Tongue (tissue), 2 donors: ENCODE measurements around the gene CUX1. TPM values are rescaled to one million over a fixed set of nuclear protein-coding genes. Genes with fewer than 3 reads are reported as not detected.
A peak's percentile ranks its signal among the peaks of the same experiment; 100 is the strongest.

Experiments
- DNase-seq: peaks from one replicate; pipeline ENCODE4 v3.0.0-alpha.2; 2015
- total RNA-seq: library from RNA; depleted of rRNA; stranded (reverse); fragments of >200 nt; gene quantifications from one replicate; pipeline ENCODE4 v1.2.3, GENCODE V29; 2014

CUX1 gene
- total RNA-seq, 1 donor from 2014 or later = 123 TPM

DNA sequence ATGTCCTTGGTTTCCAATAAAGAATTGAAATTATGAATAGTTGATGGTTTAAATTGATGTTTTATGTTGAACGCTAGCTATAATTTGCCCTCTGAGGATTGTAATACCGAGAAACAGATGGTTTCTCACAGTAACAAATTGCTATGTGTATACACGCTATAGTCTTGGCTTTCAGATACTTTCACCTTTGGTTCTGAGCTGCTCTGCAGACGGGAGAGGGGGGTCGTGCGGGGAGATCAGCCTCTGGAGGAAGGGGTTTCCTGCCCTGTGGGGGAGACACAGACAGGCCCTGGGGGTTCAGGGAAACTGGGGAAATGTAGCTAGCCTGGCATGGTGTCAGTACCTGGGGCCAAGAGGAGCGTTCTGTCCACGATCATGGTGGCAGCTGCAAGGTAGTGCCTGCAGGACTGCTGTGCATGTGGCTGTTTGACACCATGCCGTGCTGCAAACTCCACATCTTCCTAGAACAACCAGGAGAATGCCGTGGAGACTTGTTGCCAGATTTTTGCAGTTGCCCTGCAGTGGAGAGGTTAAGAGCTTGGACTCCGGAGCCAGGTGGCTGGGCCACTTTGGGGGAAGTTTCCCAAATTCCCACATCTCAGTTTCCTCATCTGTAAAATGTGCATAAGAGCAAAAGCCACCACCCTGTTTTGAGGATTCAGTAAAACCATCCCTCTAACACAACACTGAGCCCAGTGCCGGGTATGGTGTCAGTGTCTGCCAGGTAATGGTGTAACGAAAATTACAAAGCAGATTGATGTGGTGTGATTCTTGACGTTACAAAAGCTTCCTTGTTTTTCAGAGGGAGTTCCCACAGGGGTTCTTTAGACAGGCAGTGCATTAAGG, 167.9 kb downstream of the CUX1 start:
- DNase-seq = peak; percentile 52

DNA sequence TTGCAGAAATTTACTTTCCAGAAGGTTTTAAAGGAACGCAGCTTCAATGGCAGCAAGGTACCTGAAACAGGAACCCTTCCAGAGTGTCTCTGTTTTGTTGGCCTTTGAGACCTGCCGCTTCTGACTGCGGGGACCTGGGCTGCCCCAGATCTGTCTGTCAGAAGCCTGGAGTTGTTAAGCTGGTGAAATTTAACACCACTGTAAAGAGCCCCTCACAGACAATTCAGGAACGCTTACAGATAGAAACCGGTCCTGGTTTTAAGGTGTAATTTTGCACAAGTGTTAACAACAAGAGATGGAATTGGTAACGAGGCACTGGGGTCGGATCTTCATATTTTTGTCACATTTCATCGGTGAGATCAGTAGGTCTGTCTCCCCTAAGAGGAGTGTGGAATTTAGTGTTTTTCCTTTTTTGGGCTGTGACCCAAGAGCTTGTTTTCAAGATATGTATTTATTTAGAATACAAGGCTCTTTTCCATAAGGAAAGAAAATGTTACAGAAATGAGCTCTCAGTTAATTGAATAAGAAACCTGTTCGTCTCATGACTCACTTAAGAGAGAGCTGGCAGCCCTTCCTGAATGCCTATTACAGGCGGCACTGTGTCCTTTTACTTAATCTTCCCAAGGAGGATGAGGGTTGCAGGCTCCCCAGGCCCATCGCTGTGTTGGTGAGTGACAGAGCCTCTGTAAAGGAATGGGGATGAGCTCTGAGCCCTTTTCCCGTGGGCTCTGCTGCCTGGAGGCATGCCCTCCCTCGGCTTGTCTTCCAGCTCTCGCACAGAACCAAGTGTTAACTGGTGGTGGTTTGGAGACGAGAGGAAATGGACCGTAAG, 168.7 kb downstream of the CUX1 start:
- peak; percentile 50 for DNase-seq

DNA sequence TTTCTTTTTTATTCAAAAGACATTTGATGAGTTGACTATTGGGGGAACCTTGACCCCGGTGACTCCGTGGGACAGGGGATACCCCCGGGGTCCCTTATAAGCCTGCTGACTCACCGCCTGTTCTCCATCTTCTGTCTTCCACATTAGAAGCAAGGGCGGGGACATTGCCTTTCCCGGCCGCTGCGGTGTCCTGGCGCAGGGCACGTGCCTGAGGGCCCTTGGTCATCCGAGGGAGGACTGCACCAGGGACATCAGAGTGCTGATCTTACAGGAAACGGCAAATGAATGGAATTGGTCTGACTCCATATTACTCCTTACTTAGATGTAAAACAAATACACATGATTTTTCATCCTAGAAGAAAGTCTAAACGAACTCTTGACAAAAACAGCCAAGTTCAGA, 170.1 kb downstream of the CUX1 start:
- no peak for DNase-seq

DNA sequence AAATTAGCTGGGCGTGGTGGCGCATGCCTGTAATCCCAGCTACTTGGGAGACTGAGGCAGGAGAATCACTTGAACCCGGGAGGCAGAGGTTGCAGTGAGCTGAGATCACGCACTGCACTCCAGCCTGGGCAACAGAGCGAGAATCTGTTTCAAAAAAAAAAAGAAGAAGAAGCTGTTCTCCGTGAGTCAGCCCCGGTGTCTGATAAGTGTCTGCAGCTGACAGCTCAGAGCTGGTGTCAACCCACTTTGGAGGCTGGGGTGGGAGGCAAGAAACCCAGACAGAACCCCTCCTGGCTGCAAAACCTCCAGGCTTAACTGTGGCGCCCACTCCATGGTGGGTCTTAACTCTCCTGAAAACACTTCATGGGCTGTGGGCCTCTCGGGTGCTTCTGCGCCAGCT, 170.6 kb downstream of the CUX1 start:
- DNase-seq = peak; percentile 43

DNA sequence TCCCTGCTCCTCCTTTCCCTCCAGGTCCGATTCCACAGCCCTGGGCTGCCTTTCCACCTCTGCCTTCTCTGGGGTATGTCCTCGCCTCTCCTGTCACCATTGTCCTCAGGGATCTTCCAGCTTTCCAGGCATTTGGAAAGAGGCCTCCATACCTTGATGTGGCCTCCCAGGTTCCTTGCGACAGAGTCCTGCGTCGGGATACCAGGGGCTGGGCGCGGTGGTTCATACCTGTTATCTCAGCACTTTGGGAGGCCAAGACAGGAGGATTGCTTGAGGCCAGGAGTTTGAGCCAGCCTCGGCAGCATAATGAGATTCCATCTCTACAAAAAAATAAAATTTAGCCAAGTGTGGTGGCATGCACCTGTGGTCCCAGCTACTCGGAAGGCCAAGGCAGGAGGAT, 171.1 kb downstream of the CUX1 start:
- DNase-seq = no peak

DNA sequence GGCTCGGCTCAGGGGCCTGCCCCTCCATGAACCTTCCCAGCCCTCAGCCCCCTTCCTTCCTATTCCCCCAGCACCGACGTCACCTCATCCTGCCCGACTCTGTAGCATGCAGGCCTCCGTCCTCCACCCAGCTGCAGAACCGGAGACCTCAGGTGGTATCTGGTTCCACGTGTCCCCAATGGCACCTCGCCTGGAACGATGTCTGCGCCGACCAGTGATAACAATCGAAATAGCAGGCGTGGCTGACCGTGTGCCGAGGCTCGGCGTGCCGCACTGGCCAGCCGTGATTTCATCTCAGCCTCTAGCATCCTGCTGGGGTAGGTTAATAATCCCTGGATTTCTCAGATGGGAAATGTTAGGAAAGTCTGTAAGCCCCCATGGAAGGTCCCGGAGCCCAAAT, 171.7 kb downstream of the CUX1 start:
- no peak for DNase-seq

DNA sequence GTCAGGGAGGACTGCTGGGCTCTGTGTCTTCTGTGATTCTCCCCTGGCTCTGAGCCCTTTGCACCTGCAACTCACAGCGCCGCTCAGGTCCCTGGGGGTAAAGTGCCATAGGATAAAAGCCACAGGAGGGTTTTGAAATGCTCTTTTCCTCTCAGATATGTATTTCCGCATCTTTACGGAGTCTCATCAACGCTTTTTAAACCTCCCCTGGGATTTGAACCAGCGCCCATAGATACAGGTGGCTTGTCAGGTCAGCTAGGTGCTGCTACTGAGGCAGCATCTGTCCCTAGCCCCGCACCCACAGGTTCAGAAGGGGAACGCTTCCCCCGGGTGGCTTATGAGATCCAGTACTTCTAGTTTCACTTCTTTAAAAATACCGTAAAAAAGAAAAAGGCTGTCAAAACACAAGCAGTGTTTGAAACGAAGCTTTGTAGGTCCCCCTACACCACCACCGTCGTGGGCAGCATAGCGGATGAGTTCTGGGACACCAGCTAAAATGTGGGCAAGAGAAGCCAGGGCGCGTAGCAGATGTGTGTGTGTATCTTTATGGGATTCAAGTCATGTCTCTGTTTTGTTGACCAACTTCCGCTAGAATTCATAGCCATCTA, 173.5 kb downstream of the CUX1 start:
- DNase-seq = no peak

DNA sequence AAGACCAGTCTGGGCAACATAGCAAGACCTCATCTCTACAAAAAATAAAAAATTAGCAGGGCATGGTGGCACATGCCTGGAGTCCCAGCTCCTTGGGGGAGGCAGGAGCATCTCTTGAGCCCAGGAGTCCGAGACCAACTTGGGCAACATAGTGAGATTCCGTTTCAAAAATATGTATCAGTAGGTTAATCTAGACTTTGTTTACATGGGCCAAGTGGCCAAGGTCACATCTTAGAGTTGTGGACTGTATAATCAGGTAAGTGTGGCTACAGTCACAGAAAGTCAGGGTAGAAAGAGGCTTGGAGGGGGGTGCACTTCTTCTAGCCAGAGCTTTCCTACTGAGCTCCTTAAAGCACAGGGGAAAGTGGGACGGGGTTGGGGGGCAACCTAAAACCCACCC, 174.4 kb downstream of the CUX1 start:
- DNase-seq = no peak

DNA sequence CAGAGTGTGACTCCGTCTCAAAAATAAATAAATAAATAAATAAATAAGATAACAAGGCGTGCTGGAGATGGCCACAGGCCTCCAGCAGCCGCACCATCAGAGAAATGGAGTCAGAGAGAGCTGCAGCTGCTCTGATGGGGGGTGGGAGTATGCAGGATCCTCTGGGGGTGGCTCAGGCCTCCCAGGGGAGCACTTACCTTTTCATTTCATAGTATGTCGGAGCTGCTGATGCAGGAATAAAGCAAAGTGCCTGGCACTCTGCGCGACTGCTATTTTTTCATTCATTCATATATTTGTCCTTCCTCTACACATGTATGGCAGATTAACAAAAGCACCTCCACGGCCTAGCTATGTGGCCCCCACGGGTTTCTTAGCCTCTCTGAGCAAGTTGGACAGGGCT, 175.9 kb downstream of the CUX1 start:
- DNase-seq = no peak

DNA sequence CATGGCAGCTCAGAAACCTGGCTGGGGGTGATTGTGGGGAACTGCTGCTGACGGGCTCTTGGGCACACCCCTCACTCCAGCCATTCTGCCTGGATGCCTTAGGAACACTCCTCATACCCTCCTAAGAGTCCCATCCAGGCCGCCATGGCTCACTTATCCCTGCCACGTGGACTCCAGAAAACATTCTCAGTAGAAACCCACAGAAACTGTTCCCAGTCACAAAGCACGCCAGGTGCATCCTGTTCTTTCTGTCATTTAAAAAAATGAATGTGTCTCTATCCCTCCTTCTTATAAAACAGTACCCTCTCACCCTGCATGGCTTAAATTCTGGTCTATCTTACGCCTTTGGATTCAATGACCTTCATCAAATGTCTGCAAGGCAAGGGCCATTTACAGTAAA, 177.7 kb downstream of the CUX1 start:
- DNase-seq = no peak

DNA sequence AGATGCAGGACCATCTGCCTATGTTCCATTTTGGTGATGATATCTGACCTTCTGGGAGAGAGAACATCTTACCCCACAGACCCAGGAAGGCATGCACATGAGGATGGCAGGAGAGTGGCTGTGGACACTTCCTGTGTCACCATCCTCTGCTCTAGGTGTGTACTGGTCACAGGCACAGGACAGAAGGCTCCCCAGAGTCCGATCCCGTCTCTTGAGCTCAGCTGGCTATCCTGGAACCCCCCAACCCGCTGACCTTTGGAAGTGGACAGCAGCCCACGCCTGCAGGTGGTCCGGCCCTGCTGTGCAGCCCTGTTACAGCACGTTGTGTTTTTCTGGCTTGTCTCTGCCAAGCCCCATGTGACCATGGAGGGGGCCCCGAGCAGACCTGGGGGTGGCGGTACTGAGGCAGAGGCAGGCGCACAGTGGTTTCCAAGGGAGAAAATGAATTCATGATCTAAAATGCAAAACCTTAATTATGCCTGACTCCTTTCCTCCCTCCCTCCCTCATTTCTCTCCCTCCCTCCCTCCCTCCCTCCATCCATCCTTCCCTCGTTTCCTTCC, 178.8 kb downstream of the CUX1 start:
- DNase-seq = no peak

DNA sequence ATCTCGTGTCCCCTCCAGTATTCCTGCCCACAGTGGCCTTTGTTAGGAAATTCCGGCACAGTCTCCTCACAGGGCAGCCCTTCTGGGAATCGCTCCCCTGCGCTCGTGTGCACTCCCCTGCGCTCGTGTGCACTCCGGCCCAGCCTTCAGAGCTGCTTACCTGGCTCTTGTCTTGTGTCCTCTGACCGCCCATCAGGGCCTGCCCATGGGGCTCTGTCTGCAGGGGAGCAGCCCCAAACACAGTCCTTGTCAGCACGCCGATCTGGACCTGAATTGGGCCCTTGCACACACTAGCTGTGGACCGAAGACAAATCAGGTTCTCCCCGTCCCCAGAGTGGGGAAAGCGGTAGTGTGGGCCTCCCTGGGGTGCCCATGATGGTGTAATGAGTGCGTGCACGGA, 179.4 kb downstream of the CUX1 start:
- DNase-seq = no peak

DNA sequence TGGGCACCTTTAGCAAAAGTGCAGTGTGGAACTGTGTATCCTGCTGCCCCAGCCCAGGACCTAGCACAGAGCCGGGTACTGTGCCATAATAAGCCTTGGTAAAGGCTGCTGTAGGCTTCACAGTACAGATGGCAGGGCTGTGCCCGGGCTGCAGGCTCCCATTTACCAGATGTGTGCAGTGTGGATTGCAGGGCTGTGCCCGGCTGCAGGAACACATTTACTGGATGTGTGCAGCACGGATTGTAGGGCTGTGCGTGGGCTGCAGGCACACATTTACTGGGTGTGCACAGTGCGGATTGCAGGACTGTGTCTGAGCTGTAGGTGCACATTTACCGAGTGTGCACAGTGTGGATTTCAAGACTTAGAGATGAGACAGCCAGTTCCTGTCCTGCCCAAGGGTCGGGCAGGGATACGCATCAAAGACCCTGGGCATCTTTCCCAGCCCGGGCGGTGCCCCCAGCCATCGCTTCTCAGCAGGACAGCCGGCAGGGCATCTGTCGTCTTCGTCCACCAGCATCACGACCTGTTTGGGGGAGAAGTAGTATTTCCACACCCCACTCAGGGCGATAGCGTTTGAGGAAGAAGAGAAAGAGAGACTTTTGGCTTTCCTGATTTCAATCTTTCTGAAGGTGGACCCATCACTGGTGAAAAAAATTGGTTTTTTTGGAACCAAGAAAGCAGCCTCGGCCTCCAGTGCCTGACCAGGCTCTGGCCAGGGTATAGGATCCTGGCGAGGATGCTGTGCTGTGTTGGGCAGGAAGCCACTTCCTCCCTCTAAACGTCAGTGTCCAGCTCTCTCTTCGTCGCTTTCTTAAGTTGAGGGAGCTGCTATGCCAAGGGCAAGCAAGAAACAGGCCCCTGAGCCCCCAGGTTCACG, 180.8 kb downstream of the CUX1 start:
- peak; percentile 32 for DNase-seq

DNA sequence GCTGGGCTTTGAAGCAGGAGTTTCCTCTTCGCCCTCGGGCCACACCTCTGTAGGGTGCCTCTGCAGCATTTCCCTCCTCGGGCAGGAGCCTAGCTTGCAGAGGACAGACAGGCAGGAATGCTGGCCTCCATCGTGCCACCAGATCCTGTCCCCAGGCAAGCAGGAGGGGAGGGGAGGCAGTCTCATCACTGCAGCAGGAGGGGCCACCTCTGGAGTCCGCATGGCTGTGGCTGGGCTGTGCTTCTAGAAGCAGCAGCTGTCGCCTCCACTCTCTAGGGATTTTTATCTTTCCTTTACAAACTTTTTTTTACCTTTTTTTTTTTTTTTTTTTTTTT, 181.4 kb downstream of the CUX1 start:
- peak; percentile 75 for DNase-seq

DNA sequence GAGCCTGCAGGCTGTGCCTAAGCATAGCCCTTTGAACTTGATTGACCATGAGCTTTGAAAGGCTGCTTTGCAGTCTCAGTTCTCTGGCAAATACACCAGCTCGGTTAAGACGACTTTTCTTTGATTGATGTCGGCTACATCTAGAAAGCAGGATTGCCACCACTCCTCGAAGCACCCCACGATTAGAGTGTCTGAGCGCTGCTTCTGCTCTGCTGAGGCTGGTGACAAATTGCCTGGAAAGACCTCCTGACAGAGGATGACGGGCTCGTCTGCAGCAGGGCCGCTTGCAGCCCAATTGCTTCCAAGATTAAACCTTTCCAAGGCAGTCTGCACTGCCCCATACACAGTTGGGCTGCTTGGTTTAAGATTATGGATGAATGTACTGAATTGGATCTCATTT, 182.0 kb downstream of the CUX1 start:
- DNase-seq = no peak

DNA sequence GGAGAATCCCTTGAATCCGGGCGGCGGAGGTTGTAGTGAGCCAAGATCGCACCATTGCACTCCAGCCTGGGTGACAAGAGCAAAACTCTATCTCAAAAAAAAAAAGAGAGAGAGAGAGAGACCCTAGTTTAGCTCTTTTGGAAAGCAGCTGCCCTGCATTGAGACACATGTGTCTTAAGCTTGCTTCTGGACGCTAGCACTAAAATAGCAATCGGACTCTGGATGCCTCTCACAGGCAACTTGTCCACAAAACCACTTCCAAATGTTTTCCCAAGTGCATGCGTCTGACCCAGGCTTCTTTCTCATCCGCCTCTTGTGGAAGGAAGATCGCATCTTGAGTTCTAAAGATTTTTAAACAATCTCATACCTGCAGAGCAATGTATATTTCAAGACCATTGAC, 182.7 kb downstream of the CUX1 start:
- DNase-seq = peak; percentile 74

DNA sequence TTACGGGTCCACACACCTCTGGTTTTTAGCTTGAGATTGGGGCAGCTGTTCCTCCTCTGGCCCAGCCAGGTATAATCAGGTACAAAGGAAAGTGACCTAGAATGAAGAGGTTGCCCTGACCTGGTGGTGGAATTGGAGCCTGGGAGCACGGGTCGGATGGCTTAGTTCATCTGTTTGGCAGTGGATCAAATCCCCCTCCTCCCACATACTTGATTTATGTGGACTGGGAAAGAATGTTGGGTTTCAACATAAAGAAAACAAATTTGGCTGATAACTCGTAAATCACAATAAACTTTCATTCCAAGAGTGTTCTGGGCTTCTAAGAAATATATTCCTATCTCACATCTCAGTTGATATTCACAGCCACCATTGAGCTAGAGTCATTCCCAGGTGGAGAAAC, 186.8 kb downstream of the CUX1 start:
- no peak for DNase-seq

DNA sequence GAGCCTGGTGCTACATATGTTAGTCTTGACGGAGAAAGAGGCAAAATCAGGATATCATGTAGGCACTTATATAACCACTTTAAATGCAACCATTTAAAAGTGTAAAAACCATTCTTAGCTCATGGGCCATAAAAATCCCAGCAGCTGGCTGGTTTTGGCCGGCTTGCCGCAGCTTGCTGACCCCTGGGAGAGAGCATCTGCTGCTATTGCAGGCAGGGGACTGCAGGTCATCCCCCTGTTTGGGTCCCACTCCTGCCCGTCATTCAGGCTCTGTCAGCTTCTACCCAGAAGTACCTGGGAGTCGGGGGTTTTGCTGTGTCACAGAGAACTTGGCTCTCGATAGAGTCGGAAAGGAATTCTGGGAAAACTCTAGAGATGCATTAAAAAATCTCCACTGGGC, 187.4 kb downstream of the CUX1 start:
- no peak for DNase-seq

DNA sequence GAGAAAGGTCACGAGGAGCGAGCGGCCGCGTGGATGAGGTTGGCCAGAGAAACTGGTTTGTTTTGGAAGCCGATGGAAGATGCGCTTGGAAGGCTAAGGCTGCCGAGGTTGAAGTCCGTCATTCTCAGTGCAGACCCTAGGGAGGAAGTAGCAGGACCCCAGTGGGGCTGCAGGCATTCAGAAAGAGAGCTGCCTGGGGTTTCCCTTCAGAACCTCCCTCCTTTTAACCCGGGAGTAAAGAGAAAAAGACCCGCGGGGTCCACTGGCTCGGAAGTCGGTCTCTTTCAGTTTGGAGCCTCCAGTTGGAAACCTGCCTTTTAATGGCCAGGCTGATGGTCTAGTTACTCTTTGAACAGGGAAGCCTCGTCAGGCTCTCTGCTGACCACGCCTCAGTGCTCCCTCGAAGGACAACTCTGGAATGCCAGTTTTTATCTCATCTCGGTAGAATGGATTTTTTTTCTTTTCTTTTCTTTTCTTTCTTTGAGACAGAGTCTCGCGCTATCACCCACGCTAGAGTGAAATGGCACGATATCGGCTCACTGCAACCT, 188.6 kb downstream of the CUX1 start:
- no peak for DNase-seq

DNA sequence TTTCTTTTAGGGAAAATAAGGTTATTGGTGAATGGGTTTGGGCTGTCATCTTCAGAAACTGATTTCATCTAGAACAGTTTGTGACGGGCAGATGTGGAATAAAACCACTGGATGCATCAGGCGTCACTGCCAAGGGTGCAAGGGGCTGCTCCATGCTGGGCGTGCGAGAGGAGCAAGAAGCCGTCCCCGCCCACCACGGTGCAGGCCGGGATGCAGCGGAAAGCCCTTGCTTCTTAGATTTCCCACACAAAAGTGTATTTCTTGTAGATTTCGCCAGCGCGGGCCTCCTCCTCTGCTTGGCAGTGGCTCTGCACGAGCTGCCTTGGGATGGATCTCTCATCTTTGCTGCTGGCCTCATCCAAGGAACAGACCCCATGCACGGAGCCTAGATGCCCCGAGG, 189.3 kb downstream of the CUX1 start:
- DNase-seq = no peak

DNA sequence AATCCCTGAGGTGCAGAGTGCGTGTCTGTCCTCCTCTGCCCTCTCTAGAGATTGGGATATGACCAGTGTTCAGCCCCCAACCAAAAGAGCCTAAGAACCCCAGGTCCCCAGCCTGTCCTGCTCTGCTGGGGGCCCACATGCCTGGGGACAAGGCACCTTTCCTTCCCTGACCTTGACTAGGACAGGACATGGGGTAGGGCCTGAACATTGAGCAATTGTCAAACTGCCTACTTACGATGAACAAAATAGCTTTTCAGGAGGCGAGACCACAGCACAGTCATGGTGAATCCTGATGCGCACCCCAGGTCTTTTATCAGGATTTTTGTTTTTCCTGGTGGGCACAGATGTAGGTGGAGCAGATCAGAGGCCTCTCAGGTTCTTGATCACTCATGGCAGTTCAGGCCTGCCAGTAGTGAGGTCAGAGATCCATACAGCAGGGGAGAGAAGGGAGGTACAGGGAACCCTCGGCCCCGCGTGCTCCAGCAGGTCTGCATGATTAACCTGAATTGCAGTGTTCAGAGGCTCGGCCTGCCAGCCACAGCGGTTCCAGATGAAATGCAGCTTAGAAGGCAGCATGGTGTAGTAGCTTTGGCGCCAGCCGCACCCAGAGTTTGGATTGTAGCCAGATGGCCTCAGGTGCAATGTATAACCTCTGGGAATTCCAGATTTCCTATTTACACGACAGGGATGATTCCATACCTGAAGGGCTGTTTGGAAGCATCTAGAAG, 191.3 kb downstream of the CUX1 start:
- peak; percentile 42 for DNase-seq
